Adrenal gland (tissue), 12 donors: ENCODE data around the gene DVL1. TPM values are rescaled to one million over a fixed set of nuclear protein-coding genes. Genes with fewer than 3 reads are reported as not detected.

Experiments used
- DNase-seq, 7 donors: peaks; one replicate each; pipeline ENCODE4 v3.0.0-alpha.2; 2019 to 2020
- H3K27ac ChIP-seq, 5 donors: fragments of 200-600 bp; sonication (generic) in 4 of 5; 1 replicate in 3 of 5; 2 replicates in 2 of 5; pipeline versions ENCODE4 v1.5.1 to v1.8.0; 2016 to 2020; ENCODE audit warnings: mild to moderate bottlenecking in 1 of 5
- H3K27me3 ChIP-seq: fragments of 200-600 bp; 2 replicates; pipeline ENCODE4 v1.8.0; 2021
- H3K36me3 ChIP-seq, 2 donors: fragments of 200-600 bp; replicated peaks in 1 of 2; 1 replicate in 1 of 2; 2 replicates in 1 of 2; pipeline versions ENCODE4 v1.5.1 to v1.8.0; 2018 to 2022
- H3K4me1 ChIP-seq, 2 donors: fragments of 200-600 bp; replicated peaks in 1 of 2; 1 replicate in 1 of 2; 2 replicates in 1 of 2; pipeline versions ENCODE4 v1.5.1 to v1.8.0; 2018 to 2021
- H3K4me3 ChIP-seq, 4 donors: fragments of 200-600 bp; sonication (generic) in 3 of 4; one replicate each; pipeline ENCODE4 v1.5.1; 2016 to 2018
- H3K9me3 ChIP-seq, 3 donors: fragments of 200-600 bp; sonication (generic) in 1 of 3; replicated peaks in 1 of 3; 1 replicate in 2 of 3; 2 replicates in 1 of 3; pipeline versions ENCODE4 v1.5.1 to v1.8.0; 2016 to 2021
- CTCF ChIP-seq, 6 experiments: fragments of 450-650 bp in 4 of 6; fragments of 200-600 bp in 2 of 6; sonication (generic) in 1 of 6; IDR thresholded peaks; 1 replicate in 5 of 6; 2 replicates in 1 of 6; pipeline versions ENCODE4 v1.5.1 to v1.8.0; 2016 to 2021; ENCODE audit warnings: antibody characterized with exemption in 6 of 6, mild to moderate bottlenecking in 2 of 6, moderate library complexity in 1 of 6
- POLR2A ChIP-seq, 2 donors: fragments of 450-650 bp; IDR thresholded peaks; one replicate each; pipeline ENCODE4 v1.6.1; 2017; ENCODE audit warnings: antibody characterized with exemption in 2 of 2, mild to moderate bottlenecking in 2 of 2, moderate library complexity in 1 of 2
- WGBS, 4 donors: extraction: QIAGEN DNeasy Blood & Tissue Kit in 2 of 4; methylation state at CpG; one replicate each; pipeline versions ENCODE4 v1.1.5 to v1.1.7; 2013 to 2017; 5-methylcytosine and 5-hydroxymethylcytosine counted together
- intact Hi-C, 2 donors: fragments of 100-400 bp; cut with DNase I; formaldehyde crosslinking; loops; one replicate each; pipeline versions ENCODE4 v1.14.1 to v1.15.0; 2022 to 2023
- polyA plus RNA-seq, 3 donors: library from polyadenylated mRNA; stranded (reverse); fragments of 200-250 nt in 2 of 3; fragments of 350-450 nt in 1 of 3; fragmentation: Illumina TruSeq in 1 of 3; extraction: RNeasy Lipid Tissue Mini Kit (QIAGEN cat#74804) in 1 of 3; gene quantifications; one replicate each; pipeline ENCODE4 v1.2.3, GENCODE V29; 2013 to 2014
- total RNA-seq, 9 donors: library from RNA; depleted of rRNA in 4 of 9; stranded (reverse); fragments of >200 nt in 4 of 9; fragments of 120-200 nt in 1 of 9; fragmentation: NEBNext Ultra II Directional in 1 of 9; extraction: Animal tissue kit (Norgen Biotek cat#: 25700) in 1 of 9; gene quantifications; one replicate each; pipeline versions ENCODE4 v1.1.0 to v1.2.4, GENCODE V29; 2013 to 2023
- donor health status: healthy with polysubstance abuse.
- donor health status: Bipolar disorder and iron deficiency.
- donor health status: DM: yes; HTN: yes; CAD: no.
- donor health status: DM: no; HTN: no; CAD: no.
- donor health status: DM: no; HTN: no; CAD: no.
- donor health status: DM: yes; HTN: yes; CAD: no.

DVL1 gene
- total and polyA plus RNA-seq, 12 donors: 4.0 to 279 (median 89.2) TPM

- intact Hi-C loops: no loop called here
These were observed 27.7 kb downstream of the DVL1 start for GRCh38 chr1:1321477-1321876.

GRCh38 chr1:1320666-1321448, 28.4 kb downstream of the DVL1 start:
- peaks cover 20 to 38% of the 10 kb centered on the region in 2 donors for H3K4me1 ChIP-seq
- H3K27me3 ChIP-seq: no peaks in the 10 kb centered on the region
- H3K4me3 ChIP-seq: no peak overlapping the region
- DNase-seq: no peak
- intact Hi-C loops: no loop called here
- no peak for TF ChIP-seq CTCF (IDR thresholded peaks at IDR 0.05)
- TF ChIP-seq POLR2A (IDR thresholded peaks at IDR 0.05): no peak
- WGBS, 4 donors: 59 to 79% (median 68%) methylated on average over 10 to 23 of the region's 23 CpGs
- H3K27ac ChIP-seq: peak overlapping the region in 1 of 5 donors; percentile 12
- H3K36me3 ChIP-seq: peaks cover 0 to 27% of the 10 kb centered on the region in 2 donors
- no peaks in the 10 kb centered on the region for H3K9me3 ChIP-seq

More at GRCh38 chr1:1321477-1321876, 27.7 kb downstream of the DVL1 start:
- Histone ChIP-seq H3K27me3 (no peaks in the 10 kb centered on the region), H3K4me1 (peaks cover 20 to 45% of the 10 kb centered on the region in 2 donors), H3K4me3 (no peak overlapping the region), H3K36me3 (peaks cover 0 to 21% of the 10 kb centered on the region in 2 donors), H3K9me3 (no peaks in the 10 kb centered on the region), H3K27ac (no peak overlapping the region)
- no peak for DNase-seq
- no peak for TF ChIP-seq CTCF (IDR thresholded peaks at IDR 0.05)
- TF ChIP-seq POLR2A (IDR thresholded peaks at IDR 0.05): no peak
- 85 to 89% (median 88%) methylated on average over 6 to 8 of the region's 8 CpGs; no CpG with 5 or more reads in 1 of the 4 donors for WGBS, 4 donors

GRCh38 chr1:1319646-1319941, 29.6 kb downstream of the DVL1 start:
- no peaks in the 10 kb centered on the region for H3K9me3 ChIP-seq
- intact Hi-C loops: no loop called here
- H3K4me1 ChIP-seq: peaks cover 14 to 30% of the 10 kb centered on the region in 2 donors
- TF ChIP-seq POLR2A (IDR thresholded peaks at IDR 0.05) (no peak), CTCF (IDR thresholded peaks at IDR 0.05) (no peak)
- H3K27ac ChIP-seq: no peak overlapping the region
- H3K4me3 ChIP-seq: no peak overlapping the region
- DNase-seq: no peak
- H3K27me3 ChIP-seq: no peaks in the 10 kb centered on the region
- 91 to 95% (median 92%) methylated on average over 11 to 13 of the region's 13 CpGs for WGBS, 4 donors
- H3K36me3 ChIP-seq: peaks cover 0 to 34% of the 10 kb centered on the region in 2 donors

GRCh38 chr1:1318777-1319645, 30.2 kb downstream of the DVL1 start:
- WGBS, 4 donors: 88 to 90% (median 88%) methylated on average over 28 to 36 of the region's 36 CpGs
- Histone ChIP-seq H3K27me3 (no peaks in the 10 kb centered on the region), H3K36me3 (peaks cover 0 to 40% of the 10 kb centered on the region in 2 donors), H3K4me3 (no peak overlapping the region), H3K27ac (peak overlapping the region in 3 of 5 donors; percentile 26 to 62 (median 60)), H3K9me3 (no peaks in the 10 kb centered on the region), H3K4me1 (peaks cover 14 to 30% of the 10 kb centered on the region in 2 donors)
- intact Hi-C loops: no loop called here
- DNase-seq: no peak
- TF ChIP-seq CTCF (IDR thresholded peaks at IDR 0.05) (no peak), POLR2A (IDR thresholded peaks at IDR 0.05) (no peak)
